Neural cell (in vitro differentiated cells): ENCODE measurements around the gene WBP1.
A peak's percentile ranks its signal among the peaks of the same experiment; 100 is the strongest.

Experiments used
- EZH2 ChIP-seq: fragments of 200-600, 300-800 bp; shearing (Covaris generic), sonication (generic); IDR thresholded peaks from 2 replicates; pipeline ENCODE4 v1.6.1; 2014; ENCODE audit warnings: antibody characterized with exemption, low read length, borderline replicate concordance, mild to moderate bottlenecking; ENCODE audit not compliant: insufficient read depth, poor library complexity, severe bottlenecking
- MXI1 ChIP-seq: fragments of 450-650 bp; conservative IDR thresholded peaks from 2 replicates; pipeline ENCODE4 v1.6.1; 2014; ENCODE audit warnings: antibody characterized with exemption, mild to moderate bottlenecking; ENCODE audit not compliant: poor library complexity, severe bottlenecking
- POLR2AphosphoS5 ChIP-seq: IDR thresholded peaks from 2 replicates; pipeline ENCODE4 v1.6.1; 2012
- RAD21 ChIP-seq: fragments of 450-650 bp; conservative IDR thresholded peaks from 2 replicates; pipeline ENCODE4 v1.6.1; 2014; ENCODE audit warnings: antibody characterized with exemption, mild to moderate bottlenecking, moderate library complexity
- SMC3 ChIP-seq: fragments of 450-650 bp; conservative IDR thresholded peaks from 2 replicates; pipeline ENCODE4 v1.6.1; 2014; ENCODE audit warnings: antibody characterized with exemption, mild to moderate bottlenecking, moderate library complexity; ENCODE audit not compliant: poor library complexity
- TAF1 ChIP-seq: IDR thresholded peaks from 2 replicates; pipeline ENCODE4 v1.6.1; 2012; ENCODE audit warnings: low read depth
- TF ChIP-seq, protein P1 (sequence below): IDR thresholded peaks from 2 replicates; pipeline ENCODE4 v1.6.1; 2012; ENCODE audit warnings: borderline replicate concordance
- TF ChIP-seq, protein P2 (sequence below): fragments of 450-650 bp; IDR thresholded peaks from 2 replicates; pipeline ENCODE4 v1.5.1; 2014; ENCODE audit warnings: antibody characterized with exemption, mild to moderate bottlenecking, moderate library complexity; ENCODE audit not compliant: poor library complexity, severe bottlenecking

DNA sequence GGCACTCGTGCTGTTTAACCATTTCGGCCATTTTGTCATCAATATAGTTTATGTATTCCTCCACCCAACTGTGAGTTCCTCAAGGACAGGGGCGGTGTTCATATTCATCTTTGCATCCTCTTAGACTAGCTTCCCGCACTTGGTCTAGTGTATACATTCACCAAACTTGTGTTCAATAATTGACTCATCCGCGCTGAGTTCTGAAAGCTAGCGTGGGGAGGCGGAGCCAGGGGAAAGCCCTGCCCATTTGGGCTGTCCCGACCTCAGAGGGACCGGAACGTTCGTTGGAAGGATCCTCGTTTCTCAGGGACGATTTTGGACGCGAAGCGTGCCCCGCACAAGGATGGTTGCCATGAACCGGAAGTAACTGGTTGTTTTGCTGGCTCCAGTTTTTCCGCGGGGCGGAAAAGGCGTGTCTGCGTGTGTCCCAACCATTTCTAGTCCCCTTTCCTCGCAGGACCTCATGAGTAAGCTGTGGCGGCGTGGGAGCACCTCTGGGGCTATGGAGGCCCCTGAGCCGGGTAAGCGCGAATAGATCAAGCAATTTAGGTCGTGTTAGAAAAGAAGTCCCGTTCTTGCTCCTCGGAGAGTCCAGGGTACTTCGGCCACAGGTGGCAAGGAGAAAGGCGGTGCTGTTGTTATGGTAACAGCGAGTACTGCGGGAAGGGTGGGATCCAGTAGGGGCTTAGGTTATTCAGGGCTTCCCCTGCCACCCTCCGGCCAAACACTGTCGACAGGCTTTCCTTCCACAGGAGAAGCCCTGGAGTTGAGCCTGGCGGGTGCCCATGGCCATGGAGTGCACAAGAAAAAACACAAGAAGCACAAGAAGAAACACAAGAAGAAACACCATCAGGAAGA, 3.4 kb upstream of the WBP1 start, which contains the start of gene INO80B:
- TF ChIP-seq, protein P1, sequence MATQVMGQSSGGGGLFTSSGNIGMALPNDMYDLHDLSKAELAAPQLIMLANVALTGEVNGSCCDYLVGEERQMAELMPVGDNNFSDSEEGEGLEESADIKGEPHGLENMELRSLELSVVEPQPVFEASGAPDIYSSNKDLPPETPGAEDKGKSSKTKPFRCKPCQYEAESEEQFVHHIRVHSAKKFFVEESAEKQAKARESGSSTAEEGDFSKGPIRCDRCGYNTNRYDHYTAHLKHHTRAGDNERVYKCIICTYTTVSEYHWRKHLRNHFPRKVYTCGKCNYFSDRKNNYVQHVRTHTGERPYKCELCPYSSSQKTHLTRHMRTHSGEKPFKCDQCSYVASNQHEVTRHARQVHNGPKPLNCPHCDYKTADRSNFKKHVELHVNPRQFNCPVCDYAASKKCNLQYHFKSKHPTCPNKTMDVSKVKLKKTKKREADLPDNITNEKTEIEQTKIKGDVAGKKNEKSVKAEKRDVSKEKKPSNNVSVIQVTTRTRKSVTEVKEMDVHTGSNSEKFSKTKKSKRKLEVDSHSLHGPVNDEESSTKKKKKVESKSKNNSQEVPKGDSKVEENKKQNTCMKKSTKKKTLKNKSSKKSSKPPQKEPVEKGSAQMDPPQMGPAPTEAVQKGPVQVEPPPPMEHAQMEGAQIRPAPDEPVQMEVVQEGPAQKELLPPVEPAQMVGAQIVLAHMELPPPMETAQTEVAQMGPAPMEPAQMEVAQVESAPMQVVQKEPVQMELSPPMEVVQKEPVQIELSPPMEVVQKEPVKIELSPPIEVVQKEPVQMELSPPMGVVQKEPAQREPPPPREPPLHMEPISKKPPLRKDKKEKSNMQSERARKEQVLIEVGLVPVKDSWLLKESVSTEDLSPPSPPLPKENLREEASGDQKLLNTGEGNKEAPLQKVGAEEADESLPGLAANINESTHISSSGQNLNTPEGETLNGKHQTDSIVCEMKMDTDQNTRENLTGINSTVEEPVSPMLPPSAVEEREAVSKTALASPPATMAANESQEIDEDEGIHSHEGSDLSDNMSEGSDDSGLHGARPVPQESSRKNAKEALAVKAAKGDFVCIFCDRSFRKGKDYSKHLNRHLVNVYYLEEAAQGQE = peak; percentile 58
- TF ChIP-seq SMC3 = peak; percentile 65
- TF ChIP-seq EZH2 = no peak
- TF ChIP-seq, protein P2, sequence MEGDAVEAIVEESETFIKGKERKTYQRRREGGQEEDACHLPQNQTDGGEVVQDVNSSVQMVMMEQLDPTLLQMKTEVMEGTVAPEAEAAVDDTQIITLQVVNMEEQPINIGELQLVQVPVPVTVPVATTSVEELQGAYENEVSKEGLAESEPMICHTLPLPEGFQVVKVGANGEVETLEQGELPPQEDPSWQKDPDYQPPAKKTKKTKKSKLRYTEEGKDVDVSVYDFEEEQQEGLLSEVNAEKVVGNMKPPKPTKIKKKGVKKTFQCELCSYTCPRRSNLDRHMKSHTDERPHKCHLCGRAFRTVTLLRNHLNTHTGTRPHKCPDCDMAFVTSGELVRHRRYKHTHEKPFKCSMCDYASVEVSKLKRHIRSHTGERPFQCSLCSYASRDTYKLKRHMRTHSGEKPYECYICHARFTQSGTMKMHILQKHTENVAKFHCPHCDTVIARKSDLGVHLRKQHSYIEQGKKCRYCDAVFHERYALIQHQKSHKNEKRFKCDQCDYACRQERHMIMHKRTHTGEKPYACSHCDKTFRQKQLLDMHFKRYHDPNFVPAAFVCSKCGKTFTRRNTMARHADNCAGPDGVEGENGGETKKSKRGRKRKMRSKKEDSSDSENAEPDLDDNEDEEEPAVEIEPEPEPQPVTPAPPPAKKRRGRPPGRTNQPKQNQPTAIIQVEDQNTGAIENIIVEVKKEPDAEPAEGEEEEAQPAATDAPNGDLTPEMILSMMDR = peak; percentile 42
- TF ChIP-seq RAD21 = peak; percentile 42
- peak; percentile 56 for TF ChIP-seq TAF1
- peak; percentile 67 for TF ChIP-seq POLR2AphosphoS5
- peak; percentile 97 for TF ChIP-seq MXI1
